DMS114 treated with DMSO at 0.1 percent for 48 hours (cell line): Measurements from ENCODE around the gene PRKN.

Source experiments
- DNase-seq: peaks from one replicate; lab custom pipeline; 2025; ENCODE audit not compliant: unreplicated experiment; lab: John Stamatoyannopoulos, UW

Gene PRKN

GRCh38 chr6:162203287-162203686, 524.3 kb downstream of the PRKN start:
- no peak for DNase-seq

DNA sequence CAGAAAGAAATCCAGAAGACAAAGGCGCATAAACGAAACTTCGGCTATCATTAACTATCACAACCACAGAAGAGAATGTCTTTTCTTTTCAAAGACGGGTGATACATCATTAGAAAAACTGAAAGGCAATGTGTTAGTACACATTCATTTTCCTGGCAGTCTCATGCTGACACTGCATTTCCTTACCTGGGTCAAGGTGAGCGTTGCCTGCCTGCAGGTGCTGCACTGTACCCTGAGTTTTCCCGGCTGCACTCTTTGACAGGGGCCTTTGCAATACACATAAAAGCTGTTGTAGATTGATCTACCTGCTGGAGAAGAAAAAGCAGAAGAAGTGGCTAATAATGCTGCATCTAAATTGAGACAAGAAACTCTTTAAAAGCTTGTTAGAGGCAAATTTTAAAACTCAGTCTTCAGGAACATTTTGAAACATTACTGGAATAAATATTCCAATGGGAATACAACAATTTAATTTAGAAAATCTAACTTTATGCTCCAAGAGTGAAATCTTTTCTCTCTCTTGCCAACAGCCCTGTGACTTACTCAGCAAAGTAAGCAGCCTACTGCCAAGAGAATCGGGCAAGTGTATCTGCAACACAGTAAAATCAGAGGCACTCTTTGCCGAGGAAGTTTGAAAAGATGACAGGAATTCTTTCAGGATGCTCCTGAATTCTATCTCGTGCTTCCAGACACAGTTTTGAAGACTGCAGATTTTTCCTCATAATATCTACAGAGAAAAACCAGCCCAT, 526.4 kb downstream of the PRKN start:
- no peak for DNase-seq

GRCh38 chr6:162200041-162200440, 527.5 kb downstream of the PRKN start:
- no peak for DNase-seq

- DNase-seq = no peak
These were observed 528.6 kb downstream of the PRKN start for GRCh38 chr6:162198925-162199324.

- no peak for DNase-seq
These were observed 529.5 kb downstream of the PRKN start for GRCh38 chr6:162198076-162198475.

- no peak for DNase-seq
These were observed 532.1 kb downstream of the PRKN start for GRCh38 chr6:162195441-162195840.

DNA sequence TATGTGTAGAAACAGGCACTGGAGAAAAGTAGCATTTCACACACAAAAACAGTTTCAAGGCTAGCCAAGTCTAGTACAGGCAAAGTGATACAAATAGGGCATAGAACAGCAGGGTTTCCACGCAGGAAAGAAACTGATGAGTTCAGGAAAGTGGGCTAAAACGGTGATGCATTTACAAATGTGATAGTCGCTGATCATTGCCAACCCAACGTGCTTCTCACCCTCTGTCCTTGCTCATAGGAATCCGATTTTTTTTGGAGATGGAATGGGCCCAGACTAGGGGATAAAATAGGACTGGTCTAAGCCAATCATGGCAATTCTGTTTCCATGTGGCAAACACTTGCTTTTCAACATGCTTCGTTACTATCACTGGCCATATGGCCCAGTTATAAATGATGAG, 536.6 kb downstream of the PRKN start:
- no peak for DNase-seq

DNA sequence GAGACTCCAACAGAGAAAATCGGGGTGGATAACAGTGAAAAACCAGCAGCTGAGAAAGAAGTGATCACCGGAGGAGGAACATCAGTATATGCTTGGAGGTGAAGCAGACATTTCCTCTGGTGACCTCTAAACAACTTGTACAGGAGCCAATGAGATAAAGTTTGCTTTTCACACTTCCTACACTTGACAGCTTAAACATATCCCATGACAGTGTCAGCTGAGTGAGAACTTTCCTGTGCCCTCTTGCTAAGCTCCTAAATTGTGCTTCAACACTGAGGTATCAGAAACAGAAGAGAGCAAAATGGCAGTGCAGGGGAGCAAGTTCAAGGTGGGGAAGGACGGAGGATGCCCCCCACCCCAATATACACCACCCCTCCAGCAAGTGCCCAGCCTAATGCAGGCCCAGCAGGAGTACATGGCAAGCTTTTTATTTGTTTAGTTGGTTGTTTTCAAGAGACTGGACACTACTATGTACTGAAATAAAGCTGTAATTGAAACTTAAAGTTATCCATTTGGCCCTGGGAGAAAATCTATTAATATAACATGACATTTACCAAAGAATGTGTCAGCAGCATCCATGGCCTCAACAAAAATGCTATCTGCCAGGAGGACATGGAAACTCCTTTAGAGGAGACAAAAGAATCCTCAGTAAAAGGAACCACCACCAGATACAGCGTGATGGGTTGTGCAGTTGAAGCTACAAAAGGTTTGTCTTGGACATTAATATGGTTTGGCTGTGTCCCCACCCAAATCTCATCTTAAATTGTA, 540.2 kb downstream of the PRKN start:
- DNase-seq = no peak

DNA sequence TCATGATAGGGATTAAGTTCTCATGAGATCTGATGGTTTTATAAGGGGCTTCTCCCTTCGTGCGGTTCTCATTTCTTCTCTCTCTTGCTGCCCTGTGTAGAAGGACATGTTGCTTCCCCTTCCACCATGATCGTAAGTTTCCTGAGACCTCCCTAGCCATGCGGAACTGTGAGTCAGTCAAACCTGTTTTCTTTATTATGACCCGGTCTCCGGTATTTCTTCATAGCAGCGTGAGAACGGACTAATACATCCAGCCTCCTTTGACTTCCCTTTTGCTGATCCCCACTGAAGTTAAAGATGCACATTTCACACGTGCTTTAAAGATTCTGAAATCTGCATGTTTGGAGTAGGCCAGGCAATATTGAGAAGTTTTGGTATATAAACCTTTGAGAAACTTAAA, 543.1 kb downstream of the PRKN start:
- DNase-seq = no peak

DNA sequence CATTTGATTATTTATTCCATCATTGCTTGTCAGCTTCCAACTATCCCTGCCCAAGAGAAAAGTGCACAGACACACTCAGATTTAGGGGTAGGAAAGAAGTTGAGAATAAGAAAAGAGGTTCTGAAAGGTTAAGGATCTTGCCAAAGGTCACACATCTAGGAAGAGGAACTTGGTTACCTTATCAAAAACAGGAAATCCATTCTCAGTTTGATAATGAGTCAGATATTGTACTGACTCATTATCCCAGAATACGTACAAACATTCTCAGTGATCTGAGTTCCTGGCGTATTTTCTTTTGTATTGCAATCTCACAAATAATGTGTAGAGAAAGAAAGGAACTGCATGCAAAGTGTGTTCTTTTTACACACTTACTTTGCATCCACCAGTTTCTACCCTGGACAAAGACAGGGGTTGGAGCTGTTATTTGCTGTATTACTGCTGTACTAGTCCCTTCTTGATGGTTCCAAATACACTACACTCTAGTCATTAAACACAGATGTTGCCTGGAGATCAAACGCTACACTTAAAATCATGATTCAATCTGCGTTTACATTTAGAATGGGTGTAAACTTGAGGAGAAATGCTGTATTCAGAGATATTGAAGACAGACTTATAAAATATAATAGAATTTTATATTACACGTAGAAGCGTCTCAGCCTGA, 545.7 kb downstream of the PRKN start:
- DNase-seq = no peak

DNA sequence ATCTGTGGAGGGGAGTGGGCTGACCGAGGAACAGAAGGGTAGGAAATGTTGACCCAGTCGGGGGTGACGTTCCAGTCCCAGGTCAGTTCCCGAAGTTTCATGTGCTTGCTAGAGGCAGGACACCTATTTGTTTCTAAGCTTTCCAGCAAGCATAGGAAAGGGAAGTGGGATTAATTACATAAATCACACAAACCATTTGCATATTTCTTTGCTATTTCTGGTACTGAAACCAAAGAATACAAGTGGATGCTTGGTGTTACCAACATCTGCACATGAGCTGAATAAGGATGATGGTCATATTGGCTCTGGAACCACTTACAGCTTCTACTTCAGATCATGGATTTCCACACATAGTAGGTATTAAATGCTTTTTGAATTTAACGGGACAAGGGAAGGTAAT, 546.5 kb downstream of the PRKN start:
- DNase-seq = no peak

DNA sequence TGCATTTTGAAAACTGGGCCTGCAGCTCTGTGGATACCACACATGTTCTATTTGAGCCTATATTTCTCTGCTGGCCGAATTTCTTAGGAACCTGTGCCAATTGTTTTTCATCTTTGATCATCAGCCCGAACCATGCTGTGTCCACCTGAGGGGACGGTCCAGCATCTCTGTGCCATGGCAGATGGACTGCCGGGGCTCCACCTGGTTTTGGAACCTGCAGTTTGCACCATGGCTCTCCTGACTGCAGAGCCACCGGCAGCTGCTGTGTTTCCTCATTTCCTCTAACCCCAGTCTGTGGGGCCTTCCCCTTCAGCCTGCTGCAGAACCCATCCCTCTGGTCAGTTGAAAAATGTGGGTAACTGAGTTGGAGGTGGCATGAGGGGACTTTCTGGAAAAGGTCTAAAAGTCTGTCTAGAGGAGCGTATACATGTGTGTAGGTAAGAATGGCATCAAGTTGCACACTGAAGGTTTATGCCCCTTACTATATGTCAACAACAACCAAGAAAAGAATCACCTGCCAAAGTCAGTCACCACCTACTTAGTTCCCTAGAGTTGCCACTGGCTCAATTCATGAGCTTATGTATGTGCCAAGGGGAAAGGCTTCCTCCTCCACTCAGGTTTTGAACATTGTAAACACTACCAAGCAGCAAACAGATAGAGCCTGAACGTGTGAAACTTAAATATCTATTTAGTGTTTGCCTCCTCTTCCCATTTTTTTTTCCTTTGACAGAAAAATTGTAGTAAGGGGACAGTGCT, 548.2 kb downstream of the PRKN start:
- DNase-seq = no peak

- no peak for DNase-seq
These were observed 548.9 kb downstream of the PRKN start for GRCh38 chr6:162178666-162179065.

GRCh38 chr6:162178266-162178665, 549.3 kb downstream of the PRKN start:
- DNase-seq = no peak

- no peak for DNase-seq
These were observed 549.8 kb downstream of the PRKN start for GRCh38 chr6:162177746-162178145.

- no peak for DNase-seq
These were observed 554.1 kb downstream of the PRKN start for GRCh38 chr6:162173466-162173865.

- DNase-seq = no peak
These were observed 562.1 kb downstream of the PRKN start for GRCh38 chr6:162165479-162165878.

DNA sequence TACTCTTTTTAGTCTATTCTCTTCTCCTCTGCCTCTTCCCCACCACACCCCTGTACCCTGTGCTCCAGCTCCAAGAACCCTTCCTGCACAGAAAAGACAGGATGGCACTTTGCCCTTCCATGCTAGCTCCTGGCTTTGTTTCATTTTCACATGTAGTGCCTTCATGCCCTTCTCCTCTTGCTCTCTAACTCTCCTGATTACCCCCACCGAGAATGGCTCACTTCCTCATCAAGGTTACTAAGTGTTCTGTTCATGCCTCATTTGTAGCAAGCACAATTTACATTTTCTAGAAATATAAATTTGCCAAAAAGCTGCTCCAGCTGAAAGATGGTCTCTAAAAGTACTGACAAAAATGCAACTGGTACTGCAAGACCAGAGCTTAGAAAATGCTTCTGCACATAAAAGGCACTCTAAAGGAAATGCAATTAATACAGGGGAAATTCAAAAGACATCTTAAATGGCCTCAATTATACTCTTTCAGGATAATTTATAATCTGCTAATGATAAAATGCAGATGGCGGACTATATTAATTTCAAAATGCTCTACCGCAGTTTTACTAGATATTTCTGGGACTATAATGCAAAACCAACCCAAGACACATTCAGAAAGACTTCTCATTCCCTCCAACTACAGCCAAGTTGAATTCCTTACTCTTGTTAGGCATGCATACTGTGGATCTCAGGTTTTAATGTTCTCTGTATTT, 570.2 kb downstream of the PRKN start:
- no peak for DNase-seq

- no peak for DNase-seq
These were observed 571.4 kb downstream of the PRKN start for GRCh38 chr6:162156146-162156545.

DNA sequence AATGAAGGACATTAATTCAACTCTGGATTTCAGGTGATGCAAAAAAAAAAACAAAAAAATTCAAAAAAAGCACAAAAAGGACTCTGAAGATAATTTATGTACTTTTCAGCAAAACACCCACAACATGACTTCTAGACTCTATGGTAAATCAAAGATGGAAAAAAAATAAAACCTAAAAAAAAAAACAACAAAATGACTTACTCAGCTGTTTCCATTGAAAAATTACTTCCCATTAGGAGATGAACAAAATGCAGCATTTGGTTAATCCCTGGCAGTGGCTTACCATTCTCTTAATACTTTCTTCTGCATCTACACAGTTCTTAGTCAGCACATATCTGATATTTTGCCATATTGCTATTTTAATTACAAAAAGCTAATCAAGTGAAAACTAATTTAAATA, 572.6 kb downstream of the PRKN start:
- DNase-seq = no peak

- no peak for DNase-seq
These were observed 573.6 kb downstream of the PRKN start for GRCh38 chr6:162154001-162154400.
